ENCODE data around the gene KCNK4.
"Not testable (repeated sequence)": the region's sequence is repeated elsewhere in the genome, so short reads cannot be mapped to it uniquely, and the experiment has no call there.

Gene KCNK4

DNA sequence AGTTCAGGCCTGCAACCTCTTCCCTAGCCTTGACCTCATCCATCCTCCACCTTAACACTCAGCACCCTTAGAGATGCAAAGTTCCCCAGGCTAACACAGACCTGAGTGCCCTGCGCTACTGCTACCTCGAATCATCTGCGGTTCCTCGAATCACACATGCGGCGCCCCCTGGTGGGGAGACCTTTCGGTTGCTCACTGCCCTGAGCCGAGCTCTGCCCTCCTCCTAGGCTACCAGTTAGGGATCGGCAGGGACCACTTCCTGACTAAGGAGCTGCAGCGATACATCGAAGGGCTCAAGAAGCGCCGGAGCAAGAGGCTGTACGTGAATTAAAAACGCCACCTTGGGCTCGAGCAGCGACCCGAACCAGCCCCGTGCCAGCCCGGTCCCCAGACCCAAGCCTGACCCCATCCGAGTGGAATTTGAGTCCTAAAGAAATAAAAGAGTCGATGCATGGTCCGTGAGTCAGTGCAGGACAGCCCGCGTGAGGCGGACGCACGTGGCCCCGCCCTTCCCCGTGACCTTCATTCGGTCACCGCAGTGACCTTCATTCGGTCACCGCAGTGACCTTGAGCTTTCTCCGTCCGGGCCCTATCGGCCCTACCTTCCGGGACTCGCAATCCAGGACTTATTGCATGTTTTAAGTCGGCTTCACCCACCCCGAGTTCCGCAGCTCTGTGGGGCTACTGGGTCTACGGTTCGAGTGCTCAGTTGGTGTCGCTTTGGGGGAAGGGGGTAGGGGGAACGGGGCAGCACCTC lies 13.4 kb downstream of the KCNK4 start:
- no peaks in the 10 kb centered on the region for H3K9me3 Mint-ChIP-seq
- peaks cover 26% of the 10 kb centered on the region for H3K4me1 Mint-ChIP-seq
- H3K36me3 Mint-ChIP-seq (ENCODE audit: low read depth), result no peaks in the 10 kb centered on the region
- peak overlapping the region; percentile 69 to 97 (median 94) for H3K27ac Mint-ChIP-seq
- peaks cover 49% of the 10 kb centered on the region for H3K27me3 Mint-ChIP-seq (ENCODE audit: low read depth)
- TF ChIP-seq, protein P1, sequence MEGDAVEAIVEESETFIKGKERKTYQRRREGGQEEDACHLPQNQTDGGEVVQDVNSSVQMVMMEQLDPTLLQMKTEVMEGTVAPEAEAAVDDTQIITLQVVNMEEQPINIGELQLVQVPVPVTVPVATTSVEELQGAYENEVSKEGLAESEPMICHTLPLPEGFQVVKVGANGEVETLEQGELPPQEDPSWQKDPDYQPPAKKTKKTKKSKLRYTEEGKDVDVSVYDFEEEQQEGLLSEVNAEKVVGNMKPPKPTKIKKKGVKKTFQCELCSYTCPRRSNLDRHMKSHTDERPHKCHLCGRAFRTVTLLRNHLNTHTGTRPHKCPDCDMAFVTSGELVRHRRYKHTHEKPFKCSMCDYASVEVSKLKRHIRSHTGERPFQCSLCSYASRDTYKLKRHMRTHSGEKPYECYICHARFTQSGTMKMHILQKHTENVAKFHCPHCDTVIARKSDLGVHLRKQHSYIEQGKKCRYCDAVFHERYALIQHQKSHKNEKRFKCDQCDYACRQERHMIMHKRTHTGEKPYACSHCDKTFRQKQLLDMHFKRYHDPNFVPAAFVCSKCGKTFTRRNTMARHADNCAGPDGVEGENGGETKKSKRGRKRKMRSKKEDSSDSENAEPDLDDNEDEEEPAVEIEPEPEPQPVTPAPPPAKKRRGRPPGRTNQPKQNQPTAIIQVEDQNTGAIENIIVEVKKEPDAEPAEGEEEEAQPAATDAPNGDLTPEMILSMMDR (IDR thresholded peaks at IDR 0.05; ENCODE audit: unreplicated experiment in 3 of 3), result peak; percentile 83 to 86 (median 86)
- H3K4me3 Mint-ChIP-seq, result peak overlapping the region; percentile 93 to 94 (median 93)

DNA sequence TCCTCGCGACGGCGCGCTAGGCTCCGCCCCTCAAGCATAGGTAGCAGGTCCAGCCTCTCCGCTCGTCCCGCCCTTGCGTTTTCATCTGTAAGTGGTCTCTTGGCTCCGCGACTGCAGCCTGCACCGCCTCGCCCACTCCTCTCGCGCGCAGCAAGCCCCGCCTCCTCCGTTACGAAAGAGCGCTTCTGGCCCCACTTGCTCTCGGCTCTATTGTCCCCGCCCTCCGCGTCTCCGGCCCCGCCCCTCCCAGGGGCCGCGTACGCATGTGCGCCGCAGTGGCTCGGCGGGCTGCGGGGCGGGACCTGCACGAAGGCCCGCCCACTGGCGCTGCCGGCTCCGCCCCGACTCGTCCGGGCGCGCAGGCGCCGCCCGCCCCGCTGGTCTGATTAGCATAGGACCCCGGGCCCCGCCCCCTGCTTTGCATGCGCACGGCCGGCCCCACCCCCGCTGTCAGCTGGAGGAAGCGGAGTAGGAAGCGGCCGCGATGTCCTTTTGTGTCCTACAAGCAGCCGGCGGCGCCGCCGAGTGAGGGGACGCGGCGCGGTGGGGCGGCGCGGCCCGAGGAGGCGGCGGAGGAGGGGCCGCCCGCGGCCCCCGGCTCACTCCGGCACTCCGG lies 14.1 kb downstream of the KCNK4 start, which contains the start of gene ESRRA:
Gene ESRRA, plus strand, starts transcription at position 450 of the 616 bp plus-strand sequence. CDS start 1,656 bp downstream, outside the sequence.
- TF ChIP-seq, protein P1 (IDR thresholded peaks at IDR 0.05; ENCODE audit: unreplicated experiment in 3 of 3), result no peak
- Mint-ChIP-seq H3K4me1 (peaks cover 26% of the 10 kb centered on the region), H3K27ac (peak within 1 kb of the TSS; percentile 76 to 97 (median 94)), H3K9me3 (no peaks in the 10 kb centered on the region), H3K36me3 (ENCODE audit: low read depth) (no peaks in the 10 kb centered on the region), H3K4me3 (peak within 1 kb of the TSS; percentile 93 to 97 (median 95)), H3K27me3 (ENCODE audit: low read depth) (peaks cover 42% of the 10 kb centered on the region)

DNA sequence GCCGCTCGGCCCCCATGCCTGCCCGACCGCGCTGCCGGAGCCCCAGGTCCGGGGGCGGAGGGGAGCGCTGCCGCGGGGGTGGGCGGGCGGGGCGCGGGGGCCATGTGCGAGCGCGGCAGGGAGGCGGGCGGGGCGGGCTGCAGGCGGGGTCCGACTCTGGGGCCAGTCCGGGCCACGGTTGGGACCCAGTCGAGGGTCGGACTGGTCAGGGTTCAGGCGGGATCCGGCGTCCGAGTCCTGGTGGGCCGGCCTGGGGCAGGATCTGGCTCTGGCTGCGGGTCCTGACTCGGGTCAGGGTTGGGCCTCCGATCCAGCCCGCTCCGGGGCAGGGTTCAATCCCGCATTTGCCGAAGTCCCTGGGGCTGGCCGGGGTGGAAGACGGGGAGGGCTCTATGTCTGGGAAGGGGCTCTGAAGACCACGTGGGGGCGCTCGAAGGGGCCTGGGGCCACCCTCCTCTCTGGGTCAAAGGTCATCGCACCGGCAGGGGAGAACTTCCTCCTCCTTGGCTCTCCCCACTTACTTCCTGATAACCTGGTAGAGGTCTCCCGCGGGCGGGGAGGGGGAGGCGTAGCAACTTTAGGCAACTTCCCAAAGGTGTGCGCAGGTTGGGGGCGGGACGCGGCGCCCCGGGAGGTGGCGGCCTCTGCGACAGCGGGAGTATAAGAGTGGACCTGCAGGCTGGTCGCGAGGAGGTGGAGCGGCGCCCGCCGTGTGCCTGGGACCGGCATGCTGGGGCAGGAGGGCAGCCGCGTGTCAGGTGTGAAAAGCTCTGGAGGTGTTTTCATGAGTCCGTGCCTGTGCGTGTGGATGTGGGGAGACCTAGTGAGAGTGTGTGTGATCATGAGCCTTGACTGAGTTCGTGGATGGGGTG lies 14.8 kb downstream of the KCNK4 start:
- Mint-ChIP-seq H3K27ac (peak overlapping the region; percentile 76 to 94 (median 81)), H3K4me1 (peaks cover 21% of the 10 kb centered on the region), H3K9me3 (no peaks in the 10 kb centered on the region), H3K4me3 (peak overlapping the region; percentile 93 to 97 (median 95)), H3K36me3 (ENCODE audit: low read depth) (peaks cover 2% of the 10 kb centered on the region), H3K27me3 (ENCODE audit: low read depth) (peaks cover 34% of the 10 kb centered on the region)
- TF ChIP-seq, protein P1 (IDR thresholded peaks at IDR 0.05; ENCODE audit: unreplicated experiment in 3 of 3), result peak in 1 of 3 experiments; percentile 44

DNA sequence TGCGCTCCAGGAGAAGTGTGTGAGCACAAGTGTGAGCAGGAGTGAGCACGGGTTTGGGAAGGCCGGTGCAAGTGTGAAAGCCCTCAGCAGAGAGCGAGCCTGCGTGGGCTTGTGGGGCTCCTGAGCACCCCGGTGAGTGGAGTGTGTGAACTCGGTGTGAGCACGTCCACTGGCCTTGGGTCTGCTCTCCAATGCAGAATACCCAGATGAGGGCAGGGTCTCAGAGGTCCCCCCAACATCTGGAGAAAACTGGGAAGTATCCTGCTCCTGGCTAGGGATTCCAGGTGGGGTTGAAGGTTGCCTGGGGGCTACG lies 15.4 kb downstream of the KCNK4 start:
- Mint-ChIP-seq H3K27me3 (ENCODE audit: low read depth) (peaks cover 28% of the 10 kb centered on the region), H3K9me3 (no peaks in the 10 kb centered on the region), H3K36me3 (ENCODE audit: low read depth) (peaks cover 3% of the 10 kb centered on the region), H3K4me1 (peaks cover 21% of the 10 kb centered on the region), H3K27ac (peak overlapping the region; percentile 76 to 94 (median 81)), H3K4me3 (peak overlapping the region; percentile 93 to 97 (median 95))
- TF ChIP-seq, protein P1 (IDR thresholded peaks at IDR 0.05; ENCODE audit: unreplicated experiment in 3 of 3), result no peak

DNA sequence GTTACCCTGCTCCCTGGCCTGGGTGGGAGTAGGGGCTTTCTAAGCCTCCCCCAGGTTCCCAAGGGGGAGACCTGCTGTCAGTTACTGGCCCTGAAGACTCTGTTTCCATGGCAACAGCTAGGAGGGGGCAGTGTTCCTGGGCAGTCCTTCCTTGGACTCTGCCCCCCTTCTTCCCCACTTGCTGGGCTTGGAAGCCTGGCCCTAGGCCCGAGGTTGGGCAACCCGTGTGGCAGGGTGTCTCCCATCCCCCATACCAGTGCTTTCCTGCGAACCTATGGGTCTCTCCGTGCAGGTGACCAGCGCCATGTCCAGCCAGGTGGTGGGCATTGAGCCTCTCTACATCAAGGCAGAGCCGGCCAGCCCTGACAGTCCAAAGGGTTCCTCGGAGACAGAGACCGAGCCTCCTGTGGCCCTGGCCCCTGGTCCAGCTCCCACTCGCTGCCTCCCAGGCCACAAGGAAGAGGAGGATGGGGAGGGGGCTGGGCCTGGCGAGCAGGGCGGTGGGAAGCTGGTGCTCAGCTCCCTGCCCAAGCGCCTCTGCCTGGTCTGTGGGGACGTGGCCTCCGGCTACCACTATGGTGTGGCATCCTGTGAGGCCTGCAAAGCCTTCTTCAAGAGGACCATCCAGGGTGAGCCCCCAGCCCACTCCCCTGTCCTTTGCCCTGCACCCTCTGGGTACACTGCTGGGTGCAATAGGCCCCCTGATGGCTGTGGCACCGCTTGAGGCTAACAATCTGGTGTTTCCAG lies 15.9 kb downstream of the KCNK4 start:
- Mint-ChIP-seq H3K27me3 (ENCODE audit: low read depth) (peaks cover 23% of the 10 kb centered on the region), H3K4me3 (peak overlapping the region; percentile 93 to 97 (median 95)), H3K27ac (peak overlapping the region; percentile 48 to 94 (median 63)), H3K4me1 (peaks cover 21% of the 10 kb centered on the region), H3K9me3 (no peaks in the 10 kb centered on the region), H3K36me3 (ENCODE audit: low read depth) (peaks cover 3% of the 10 kb centered on the region)
- TF ChIP-seq, protein P1 (IDR thresholded peaks at IDR 0.05; ENCODE audit: unreplicated experiment in 3 of 3), result no peak

DNA sequence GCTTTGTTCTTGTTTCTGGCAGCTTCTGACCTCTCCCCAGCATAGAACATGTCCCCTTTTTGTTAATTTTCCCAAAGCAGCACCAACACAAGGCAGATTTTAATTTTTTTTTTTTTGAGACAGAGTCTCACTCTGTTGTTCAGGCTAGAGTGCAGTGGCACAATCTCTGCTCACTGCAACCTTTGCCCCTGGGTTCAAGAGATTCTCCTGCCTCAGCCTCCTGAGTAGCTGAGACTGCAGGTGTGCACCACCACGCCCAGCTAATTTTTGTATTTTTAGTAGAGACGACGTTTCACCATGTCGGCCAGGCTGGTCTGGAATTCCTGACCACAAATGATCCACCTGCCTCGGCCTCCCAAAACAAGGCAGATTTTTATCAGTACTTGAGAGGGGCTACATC lies 16.7 kb downstream of the KCNK4 start:
- peak overlapping the region; percentile 55 to 79 (median 71) for H3K4me3 Mint-ChIP-seq
- peak overlapping the region; percentile 31 to 63 (median 48) for H3K27ac Mint-ChIP-seq
- H3K9me3 Mint-ChIP-seq; H3K36me3 Mint-ChIP-seq (ENCODE audit: low read depth): not testable (repeated sequence)
- peaks cover 25% of the 10 kb centered on the region for H3K4me1 Mint-ChIP-seq
- H3K27me3 Mint-ChIP-seq (ENCODE audit: low read depth), result peaks cover 18% of the 10 kb centered on the region
